ENCODE data around the gene GFM1. TPM values are rescaled to one million over a fixed set of nuclear protein-coding genes. Genes with fewer than 3 reads are reported as not detected.

Gene GFM1
- total and polyA plus RNA-seq, 2 donors (not counting 1 experiment from before 2014, with no cell fraction given) = 9.8 to 46.0 TPM

DNA sequence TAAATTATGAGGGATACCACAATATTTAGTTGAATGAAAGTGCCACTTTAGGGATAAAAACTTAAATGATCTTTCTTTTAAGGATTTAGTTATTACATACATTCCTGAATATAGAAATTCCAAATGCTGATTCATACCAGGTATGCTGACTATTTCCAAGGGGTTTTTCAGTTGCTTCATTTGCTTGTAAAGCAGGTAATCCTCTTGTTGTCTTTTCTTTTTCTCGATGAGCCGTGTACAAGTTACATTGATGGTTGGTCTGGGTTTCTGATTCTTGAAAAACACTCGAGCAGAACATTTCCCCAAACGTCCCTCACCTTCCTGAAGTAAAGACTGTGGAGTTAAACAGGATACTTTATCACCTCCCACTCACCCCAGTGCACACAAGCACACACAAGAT is 66.3 kb downstream of the GFM1 start:
- WGBS (ENCODE audit: insufficient coverage) = no CpG with 5 or more reads among the region's 4 CpGs
- Mint-ChIP-seq H3K4me1 (peaks cover 5% of the 10 kb centered on the region), H3K4me3 (no peak overlapping the region), H3K27me3 (no peaks in the 10 kb centered on the region), H3K9me3 (ENCODE audit: insufficient read depth) (no peaks in the 10 kb centered on the region), H3K27ac (no peak overlapping the region)
- DNase-seq = no peak
- Histone ChIP-seq H2AFZ (ENCODE audit: insufficient read depth, low read depth, low read length, poor library complexity, severe bottlenecking) (no peak overlapping the region), H3K4me2 (replicated peaks; ENCODE audit: low read depth, low read length, poor library complexity, severe bottlenecking) (no peak overlapping the region), H3K9me3 (ENCODE audit: control extremely low read depth in 1 of 3, control insufficient read depth in 2 of 3, insufficient read depth in 1 of 3, low read length in 2 of 3) (no peaks in the 10 kb centered on the region), H3K79me2 (ENCODE audit: control insufficient read depth, insufficient read depth, low read length) (no peaks in the 10 kb centered on the region), H3K4me3 (ENCODE audit: control extremely low read depth in 1 of 5, extremely low read depth in 1 of 5, insufficient read depth in 1 of 5, low read depth in 2 of 5, low read length in 4 of 5) (no peak overlapping the region), H3K27me3 (replicated peaks in 1 of 4; ENCODE audit: control extremely low read depth in 1 of 4, control insufficient read depth in 3 of 4, insufficient read depth in 4 of 4, low read length in 3 of 4) (no peaks in the 10 kb centered on the region), H4K20me1 (ENCODE audit: control insufficient read depth, insufficient read depth, low read length, poor library complexity, severe bottlenecking) (no peaks in the 10 kb centered on the region), H3K27ac (ENCODE audit: low read length in 2 of 2) (no peak overlapping the region), H3K9ac (ENCODE audit: low read length) (no peak overlapping the region), H3K4me1 (ENCODE audit: control insufficient read depth in 2 of 2, insufficient read depth in 2 of 2, low read length in 2 of 2) (no peaks in the 10 kb centered on the region), H3K36me3 (replicated peaks in 1 of 2; ENCODE audit: control extremely low read depth in 1 of 2, control insufficient read depth in 1 of 2, extremely low read depth in 1 of 2, insufficient read depth in 2 of 2, low read length in 1 of 2) (peaks cover 2 to 22% of the 10 kb centered on the region in 2 experiments)
- ATAC-seq (ENCODE audit: low read depth) = no peak
- TF ChIP-seq, protein P1, sequence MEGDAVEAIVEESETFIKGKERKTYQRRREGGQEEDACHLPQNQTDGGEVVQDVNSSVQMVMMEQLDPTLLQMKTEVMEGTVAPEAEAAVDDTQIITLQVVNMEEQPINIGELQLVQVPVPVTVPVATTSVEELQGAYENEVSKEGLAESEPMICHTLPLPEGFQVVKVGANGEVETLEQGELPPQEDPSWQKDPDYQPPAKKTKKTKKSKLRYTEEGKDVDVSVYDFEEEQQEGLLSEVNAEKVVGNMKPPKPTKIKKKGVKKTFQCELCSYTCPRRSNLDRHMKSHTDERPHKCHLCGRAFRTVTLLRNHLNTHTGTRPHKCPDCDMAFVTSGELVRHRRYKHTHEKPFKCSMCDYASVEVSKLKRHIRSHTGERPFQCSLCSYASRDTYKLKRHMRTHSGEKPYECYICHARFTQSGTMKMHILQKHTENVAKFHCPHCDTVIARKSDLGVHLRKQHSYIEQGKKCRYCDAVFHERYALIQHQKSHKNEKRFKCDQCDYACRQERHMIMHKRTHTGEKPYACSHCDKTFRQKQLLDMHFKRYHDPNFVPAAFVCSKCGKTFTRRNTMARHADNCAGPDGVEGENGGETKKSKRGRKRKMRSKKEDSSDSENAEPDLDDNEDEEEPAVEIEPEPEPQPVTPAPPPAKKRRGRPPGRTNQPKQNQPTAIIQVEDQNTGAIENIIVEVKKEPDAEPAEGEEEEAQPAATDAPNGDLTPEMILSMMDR (IDR thresholded peaks at IDR 0.05) = no peak
- no peak for TF ChIP-seq EZH2 (IDR thresholded peaks at IDR 0.05; ENCODE audit: borderline replicate concordance, insufficient read depth, low read depth, low read length, poor library complexity, severe bottlenecking)
- intact Hi-C loops (cut with micrococcal nuclease) = no loop called here
- CTCF ChIA-PET = no interaction called here
- POLR2A ChIA-PET = no interaction called here

DNA sequence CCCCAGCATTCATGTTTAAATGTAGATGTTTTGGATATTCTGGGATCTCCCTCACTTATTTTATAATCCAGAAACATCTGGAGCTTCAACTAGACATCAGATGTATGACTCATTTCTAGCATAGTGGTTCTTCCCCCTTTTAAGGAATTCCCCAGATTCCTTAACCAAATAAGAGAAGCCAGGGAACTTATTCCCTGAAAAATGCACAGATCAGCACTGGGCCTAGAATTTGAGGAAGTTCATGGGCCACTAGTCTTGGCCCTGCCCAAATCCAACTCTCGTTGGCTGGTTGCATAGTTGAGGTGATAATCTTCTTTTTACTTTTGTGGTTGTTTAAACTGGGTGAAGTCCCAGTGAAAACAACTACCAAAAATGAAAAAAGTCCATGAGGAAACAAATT is 67.6 kb downstream of the GFM1 start:
- H3K27me3 ChIP-seq (replicated peaks in 1 of 4; ENCODE audit: control extremely low read depth in 1 of 4, control insufficient read depth in 3 of 4, insufficient read depth in 4 of 4, low read length in 3 of 4) = no peaks in the 10 kb centered on the region
- no peaks in the 10 kb centered on the region for H3K4me1 ChIP-seq (ENCODE audit: control insufficient read depth in 2 of 2, insufficient read depth in 2 of 2, low read length in 2 of 2)
- ATAC-seq (ENCODE audit: low read depth) = no peak
- POLR2A ChIA-PET = no interaction called here
- peaks cover 2 to 21% of the 10 kb centered on the region in 2 experiments for H3K36me3 ChIP-seq (replicated peaks in 1 of 2; ENCODE audit: control extremely low read depth in 1 of 2, control insufficient read depth in 1 of 2, extremely low read depth in 1 of 2, insufficient read depth in 2 of 2, low read length in 1 of 2)
- CTCF ChIA-PET = interaction anchor here (0.7 to 7.4 kb wide), 2 partner anchors 16 to 66 kb away, joined by 4 to 51 read pairs; no protein-coding TSS in a partner anchor
- peaks cover 5% of the 10 kb centered on the region for H3K4me1 Mint-ChIP-seq
- H2AFZ ChIP-seq (ENCODE audit: insufficient read depth, low read depth, low read length, poor library complexity, severe bottlenecking) = no peak overlapping the region
- intact Hi-C loops (cut with micrococcal nuclease) = no loop called here
- H4K20me1 ChIP-seq (ENCODE audit: control insufficient read depth, insufficient read depth, low read length, poor library complexity, severe bottlenecking) = no peaks in the 10 kb centered on the region
- H3K9me3 ChIP-seq (ENCODE audit: control extremely low read depth in 1 of 3, control insufficient read depth in 2 of 3, insufficient read depth in 1 of 3, low read length in 2 of 3) = no peaks in the 10 kb centered on the region
- no peak overlapping the region for H3K9ac ChIP-seq (ENCODE audit: low read length)
- H3K79me2 ChIP-seq (ENCODE audit: control insufficient read depth, insufficient read depth, low read length) = no peaks in the 10 kb centered on the region
- H3K27ac Mint-ChIP-seq = no peak overlapping the region
- H3K27me3 Mint-ChIP-seq = no peaks in the 10 kb centered on the region
- no peak for DNase-seq
- no peak overlapping the region for H3K4me3 ChIP-seq (ENCODE audit: control extremely low read depth in 1 of 5, extremely low read depth in 1 of 5, insufficient read depth in 1 of 5, low read depth in 2 of 5, low read length in 4 of 5)
- no peak overlapping the region for H3K27ac ChIP-seq (ENCODE audit: low read length in 2 of 2)
- no CpG with 5 or more reads among the region's 1 CpG for WGBS (ENCODE audit: insufficient coverage)
- no peak for TF ChIP-seq EZH2 (IDR thresholded peaks at IDR 0.05; ENCODE audit: borderline replicate concordance, insufficient read depth, low read depth, low read length, poor library complexity, severe bottlenecking)
- TF ChIP-seq, protein P1 (IDR thresholded peaks at IDR 0.05) = no peak
- no peak overlapping the region for H3K4me3 Mint-ChIP-seq
- no peak overlapping the region for H3K4me2 ChIP-seq (replicated peaks; ENCODE audit: low read depth, low read length, poor library complexity, severe bottlenecking)
- H3K9me3 Mint-ChIP-seq (ENCODE audit: insufficient read depth) = no peaks in the 10 kb centered on the region

Data from B cell (primary cell).